Neural progenitor cell (in vitro differentiated cells): ENCODE results near the gene RBBP5.

Source experiments
- EZH2 ChIP-seq: fragments of 200-600 bp; sonication (generic); IDR thresholded peaks from 2 replicates; pipeline ENCODE4 v1.6.1; 2017; ENCODE audit warnings: antibody characterized with exemption, mild to moderate bottlenecking, moderate library complexity
- TF ChIP-seq, protein P1 (sequence below): fragments of 200-600 bp; sonication (generic); IDR thresholded peaks from 2 replicates; pipeline ENCODE4 v1.5.1; 2017; ENCODE audit warnings: antibody characterized with exemption, mild to moderate bottlenecking

- no peak for TF ChIP-seq EZH2
- TF ChIP-seq, protein P1, sequence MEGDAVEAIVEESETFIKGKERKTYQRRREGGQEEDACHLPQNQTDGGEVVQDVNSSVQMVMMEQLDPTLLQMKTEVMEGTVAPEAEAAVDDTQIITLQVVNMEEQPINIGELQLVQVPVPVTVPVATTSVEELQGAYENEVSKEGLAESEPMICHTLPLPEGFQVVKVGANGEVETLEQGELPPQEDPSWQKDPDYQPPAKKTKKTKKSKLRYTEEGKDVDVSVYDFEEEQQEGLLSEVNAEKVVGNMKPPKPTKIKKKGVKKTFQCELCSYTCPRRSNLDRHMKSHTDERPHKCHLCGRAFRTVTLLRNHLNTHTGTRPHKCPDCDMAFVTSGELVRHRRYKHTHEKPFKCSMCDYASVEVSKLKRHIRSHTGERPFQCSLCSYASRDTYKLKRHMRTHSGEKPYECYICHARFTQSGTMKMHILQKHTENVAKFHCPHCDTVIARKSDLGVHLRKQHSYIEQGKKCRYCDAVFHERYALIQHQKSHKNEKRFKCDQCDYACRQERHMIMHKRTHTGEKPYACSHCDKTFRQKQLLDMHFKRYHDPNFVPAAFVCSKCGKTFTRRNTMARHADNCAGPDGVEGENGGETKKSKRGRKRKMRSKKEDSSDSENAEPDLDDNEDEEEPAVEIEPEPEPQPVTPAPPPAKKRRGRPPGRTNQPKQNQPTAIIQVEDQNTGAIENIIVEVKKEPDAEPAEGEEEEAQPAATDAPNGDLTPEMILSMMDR: no peak
These were observed 69.1 kb downstream of the RBBP5 start for GRCh38 chr1:205052690-205053089.
